Occipital lobe (tissue), 2 donors: Measurements from ENCODE around the gene ACSL1. TPM values are rescaled to one million over a fixed set of nuclear protein-coding genes. Genes with fewer than 3 reads are reported as not detected.
"Not testable (repeated sequence)": the region's sequence is repeated elsewhere in the genome, so short reads cannot be mapped to it uniquely, and the experiment has no call there.

Source experiments
- DNase-seq: peaks from one replicate; lab custom pipeline; 2025; lab: John Stamatoyannopoulos, UW
- total RNA-seq: library from RNA; depleted of rRNA; stranded (reverse); fragments of >200 nt; gene quantifications from one replicate; pipeline ENCODE4 v1.2.3, GENCODE V29; 2014

The ACSL1 gene
- total RNA-seq, 1 donor from 2014 or later = 31.4 TPM

DNA sequence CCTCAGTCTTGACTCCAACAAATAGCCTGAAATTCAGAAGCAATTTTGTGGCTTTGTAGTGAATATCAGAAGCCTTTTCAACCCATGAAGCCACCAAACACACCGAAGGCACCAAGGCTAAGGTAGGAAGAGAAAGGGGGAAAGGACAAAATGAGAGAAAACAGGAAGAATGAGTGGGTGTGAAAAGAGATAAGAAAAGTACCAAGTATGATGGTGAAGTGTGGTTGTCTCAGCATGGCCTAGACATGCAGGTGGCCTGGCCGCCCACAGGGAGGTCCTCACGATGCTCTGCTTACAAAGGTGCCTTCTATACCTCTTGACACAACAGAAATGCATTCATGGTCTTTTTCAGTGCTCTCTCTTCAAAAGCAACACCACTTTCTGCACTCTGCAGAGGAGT is 34.9 kb downstream of the ACSL1 start:
- no peak for DNase-seq

DNA sequence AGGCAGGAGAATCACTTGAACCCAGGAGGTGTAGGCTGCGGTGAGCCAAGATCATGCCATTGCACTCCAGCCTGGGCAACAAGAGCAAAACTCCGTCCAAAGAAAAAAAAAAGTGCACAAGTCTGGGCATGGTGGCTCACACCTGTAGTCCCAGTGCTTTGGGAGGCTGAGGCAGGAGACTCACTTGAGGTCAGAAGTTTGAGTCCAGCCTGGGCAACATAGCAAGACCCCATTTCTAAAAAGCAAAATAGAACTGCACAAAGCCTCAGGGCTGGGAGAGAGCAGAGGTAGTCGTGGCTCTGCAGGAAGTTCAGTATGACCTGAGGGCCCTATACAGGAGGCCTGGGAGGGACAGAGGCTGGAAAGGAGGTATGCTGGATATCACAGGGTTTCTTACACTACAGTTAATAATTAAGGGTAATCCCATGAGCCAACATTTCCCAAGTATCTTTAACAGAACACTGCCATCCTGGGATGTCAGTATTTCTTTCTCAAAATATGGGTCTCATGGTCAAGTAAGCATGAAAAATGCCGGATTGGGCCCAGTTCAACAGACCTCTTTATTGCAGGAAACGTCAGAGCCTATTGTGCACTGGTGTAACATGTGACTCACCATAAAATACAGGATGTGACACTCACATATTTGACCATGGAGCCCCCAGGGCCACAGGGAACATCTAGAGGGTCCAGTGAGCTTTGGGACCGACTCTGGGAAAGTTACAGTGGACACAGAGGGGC is 37.8 kb downstream of the ACSL1 start:
- DNase-seq = no peak

DNA sequence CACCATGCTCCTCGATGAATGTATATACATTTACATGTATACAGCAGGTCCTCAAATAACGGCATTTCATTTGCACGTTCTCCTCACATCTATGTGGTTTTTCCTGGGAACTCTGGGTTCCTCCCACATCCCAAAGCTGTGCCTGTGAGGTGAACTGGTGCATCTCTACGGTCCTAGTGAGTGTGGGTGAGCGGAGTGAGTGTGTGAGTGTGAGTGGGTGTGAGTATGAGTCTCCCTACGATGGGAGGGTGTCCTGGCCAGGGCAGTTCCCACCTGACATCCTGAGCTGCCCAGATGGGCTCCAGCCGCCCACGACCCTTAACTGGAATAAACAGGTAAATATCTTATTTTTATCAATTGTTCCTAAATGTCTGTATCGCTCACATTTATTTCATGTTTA is 40.0 kb downstream of the ACSL1 start:
- no peak for DNase-seq

DNA sequence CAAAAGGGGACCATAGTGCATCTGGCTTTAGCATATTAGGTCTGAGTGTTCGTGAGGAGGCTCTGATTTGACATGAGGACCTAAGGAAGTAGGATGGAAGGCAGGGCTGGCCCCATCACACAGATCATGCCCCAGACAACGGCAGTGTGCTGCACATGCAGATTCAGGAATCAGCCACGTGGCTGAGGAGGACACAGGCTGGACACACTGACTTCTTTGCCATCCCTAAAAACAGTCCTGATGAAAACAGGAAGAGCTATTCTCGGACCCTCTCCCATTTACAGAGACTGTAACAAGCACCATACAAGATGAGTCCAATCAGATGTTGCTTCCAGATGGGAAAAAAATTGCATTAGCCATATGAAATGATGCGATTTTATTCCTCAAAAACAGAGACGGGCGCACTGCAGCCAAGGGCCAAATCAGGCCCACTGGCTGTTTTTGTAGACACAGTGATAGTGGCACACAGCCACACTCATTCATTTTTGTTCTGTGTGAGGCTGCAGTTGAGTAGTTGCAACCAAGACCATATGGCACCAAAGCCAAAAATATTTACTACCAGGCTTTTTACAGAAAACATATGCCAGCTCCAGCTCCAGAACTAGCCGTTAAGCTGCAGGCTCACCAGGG is 41.0 kb downstream of the ACSL1 start:
- DNase-seq = no peak

DNA sequence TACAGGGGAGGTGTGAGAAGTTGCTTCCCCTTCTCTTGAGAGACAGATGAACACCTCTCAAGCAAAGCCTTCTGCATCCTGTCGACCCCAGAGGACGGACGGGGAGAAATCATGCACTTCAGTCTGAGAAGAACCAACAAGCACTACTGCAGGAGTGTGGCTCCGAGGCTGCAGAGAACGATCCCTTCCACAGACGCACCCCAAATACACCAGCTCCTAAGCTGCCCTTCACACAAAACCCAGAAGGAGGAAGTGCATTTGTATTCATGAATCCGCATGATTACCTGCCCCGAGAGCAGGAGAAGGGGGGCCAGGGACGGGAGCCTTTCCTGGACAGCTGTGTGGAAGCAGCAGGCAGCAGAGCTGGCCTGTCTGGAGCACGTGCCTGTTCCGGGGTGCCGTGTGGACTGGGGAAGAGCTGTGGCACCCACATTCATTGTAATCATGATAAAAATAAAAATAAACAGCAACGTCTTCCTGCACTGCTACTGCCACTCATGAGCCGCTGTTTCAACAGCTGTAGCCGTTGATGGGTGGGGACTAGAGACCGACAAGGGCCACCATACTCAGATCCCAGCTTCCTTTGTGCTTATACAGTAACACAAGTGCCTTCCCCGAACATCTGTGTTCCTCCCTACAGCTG is 42.9 kb downstream of the ACSL1 start:
- no peak for DNase-seq

DNA sequence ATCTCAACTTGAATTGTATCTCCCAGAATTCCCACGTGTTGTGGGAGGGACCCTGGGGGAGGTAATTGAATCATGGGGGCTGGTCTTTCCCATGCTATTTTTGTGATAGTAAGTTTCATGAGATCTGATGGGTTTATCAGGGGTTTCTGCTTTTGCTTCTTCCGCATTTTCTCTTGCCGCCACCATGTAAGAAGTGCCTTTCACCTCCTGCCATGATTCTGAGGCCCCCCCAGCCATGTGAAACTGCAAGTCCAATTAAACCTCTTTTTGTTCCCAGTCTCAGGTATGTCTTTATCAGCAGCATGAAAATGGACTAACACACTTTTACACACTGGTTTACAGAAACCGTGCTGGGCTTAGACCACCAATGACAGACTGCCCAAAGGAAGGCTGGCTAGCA is 46.6 kb downstream of the ACSL1 start:
- DNase-seq = not testable (repeated sequence)

DNA sequence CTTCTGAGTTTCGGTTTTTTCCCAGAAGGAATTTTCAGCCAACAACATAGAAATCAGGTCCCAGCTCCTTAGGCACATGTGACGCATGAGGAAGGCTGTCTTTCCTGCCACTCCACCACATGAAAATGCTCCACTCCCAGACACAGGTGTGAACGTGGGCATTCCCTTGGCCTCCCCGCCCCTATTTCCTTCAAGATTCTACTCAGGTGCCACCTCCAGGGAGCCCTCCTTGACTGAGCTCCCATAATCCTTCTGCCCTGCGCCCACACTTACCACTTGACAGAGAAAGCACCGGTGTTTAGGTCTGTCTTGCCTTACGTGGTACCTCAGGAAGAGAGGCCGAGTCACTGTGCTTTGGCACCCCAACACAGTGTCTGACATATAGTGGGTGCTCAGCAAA is 47.4 kb downstream of the ACSL1 start:
- no peak for DNase-seq

DNA sequence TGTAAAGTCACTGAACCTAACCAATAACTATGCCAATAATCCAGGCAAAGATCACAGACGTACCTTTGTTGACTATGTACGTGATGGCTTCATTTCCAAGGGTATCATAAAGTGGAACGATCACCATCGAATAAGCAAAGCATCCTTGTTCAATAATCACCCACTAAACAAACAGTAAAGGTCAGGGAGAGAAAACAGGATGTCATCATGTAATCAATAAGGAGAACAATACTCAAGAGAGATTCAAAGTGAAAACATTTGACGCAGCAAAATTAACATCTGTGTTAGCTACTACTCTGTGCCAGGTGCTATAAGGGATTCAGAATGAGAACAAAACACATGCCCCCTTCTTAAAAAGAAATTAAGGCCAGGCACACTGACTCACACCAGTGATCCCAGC is 48.9 kb downstream of the ACSL1 start:
- DNase-seq = no peak

DNA sequence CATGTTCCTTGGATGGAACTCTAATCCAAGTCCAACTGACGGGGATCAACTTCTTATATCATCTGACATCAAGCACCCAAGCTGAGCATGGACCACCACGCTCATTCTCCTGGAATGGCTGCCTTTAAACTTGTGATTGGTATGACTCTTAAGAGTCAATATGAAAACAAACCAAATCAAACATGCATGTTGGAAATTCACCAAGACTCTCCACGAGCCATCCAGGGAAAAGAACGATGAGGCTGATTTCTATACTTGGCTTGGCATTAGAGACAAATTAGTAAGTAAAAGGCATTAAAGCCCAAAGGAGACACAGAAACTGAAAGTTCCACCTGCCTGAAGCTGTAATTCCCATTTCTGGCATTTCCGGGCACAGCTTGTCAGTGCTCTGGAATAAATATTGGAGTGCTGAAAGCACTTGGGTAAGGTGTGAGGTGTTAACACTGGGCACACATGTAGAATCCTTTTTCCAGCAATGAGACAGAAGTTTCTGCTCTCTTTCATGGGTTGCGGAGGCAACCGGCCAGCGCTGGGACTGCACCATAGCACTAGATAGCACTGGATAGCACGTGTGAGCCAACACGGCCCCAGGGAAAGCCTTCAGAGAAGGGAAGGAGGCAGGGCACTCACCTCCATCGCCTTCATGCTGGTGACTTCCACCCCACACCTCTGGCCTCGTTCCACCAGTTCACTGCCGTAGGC is 49.8 kb downstream of the ACSL1 start:
- no peak for DNase-seq

DNA sequence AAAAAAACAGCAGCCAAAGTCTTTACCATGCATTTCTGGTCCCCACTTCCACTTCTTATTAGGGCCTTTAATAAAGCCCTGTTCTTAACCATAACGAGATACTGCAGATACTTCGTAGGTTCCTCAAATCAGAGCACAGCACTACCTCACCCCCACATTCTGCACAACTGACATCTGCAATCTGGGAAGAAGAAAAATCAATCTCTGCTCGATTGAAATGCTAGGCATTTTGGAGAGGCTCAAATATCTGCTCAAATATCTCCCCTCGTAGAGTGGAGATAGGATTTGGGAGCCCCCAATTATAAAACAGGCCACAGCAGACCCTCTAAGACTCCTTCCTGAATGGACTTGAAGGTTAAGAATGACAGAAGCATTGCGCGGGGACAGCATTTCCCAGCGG is 51.6 kb downstream of the ACSL1 start:
- DNase-seq = no peak

DNA sequence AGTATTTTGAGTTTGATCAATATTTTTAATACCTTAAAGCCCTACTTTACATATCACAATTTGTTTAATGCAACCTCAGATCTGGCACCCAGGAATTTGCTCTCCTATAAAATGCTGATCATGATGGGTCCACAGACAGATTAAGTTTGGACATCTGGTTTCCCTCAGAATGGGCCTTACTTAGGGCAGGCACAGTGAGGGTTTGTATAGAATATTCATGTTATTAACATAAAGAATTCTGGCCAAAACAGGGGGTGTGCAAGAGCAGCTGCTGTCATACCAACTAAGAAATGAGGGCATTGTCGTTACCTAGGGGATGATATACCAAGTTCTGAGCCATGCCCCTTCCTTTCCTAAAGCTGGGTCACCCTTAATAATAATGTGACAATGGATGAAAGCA is 54.4 kb downstream of the ACSL1 start:
- no peak for DNase-seq

DNA sequence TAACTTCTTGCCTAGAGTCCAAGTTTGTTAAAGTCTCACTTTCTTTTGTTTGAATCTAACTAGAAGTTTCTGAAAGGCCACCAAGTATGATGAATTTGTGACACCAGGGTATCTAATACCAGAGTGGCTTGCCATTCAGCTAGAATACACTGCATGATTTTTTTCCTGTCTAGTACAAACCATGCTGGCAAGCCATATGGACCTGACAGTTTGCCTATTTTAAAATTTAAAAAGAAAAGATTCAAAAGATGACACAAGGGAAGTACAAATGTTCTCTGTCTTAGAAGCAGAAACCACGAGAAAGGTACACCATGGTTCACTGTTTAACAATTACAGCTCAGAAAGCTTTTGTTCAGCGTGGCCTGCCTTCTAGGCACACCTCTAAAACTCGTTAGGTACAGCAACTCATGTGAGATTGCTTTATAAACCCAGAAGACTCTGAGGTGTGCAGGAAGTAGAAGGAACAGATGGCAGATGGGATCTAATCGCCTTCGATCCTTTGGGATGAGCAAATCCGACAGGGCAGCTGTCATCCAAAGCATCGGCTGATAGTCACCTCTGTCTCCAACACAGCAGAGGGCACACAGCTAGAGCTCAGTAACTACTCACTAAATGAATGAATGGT is 56.5 kb downstream of the ACSL1 start:
- no peak for DNase-seq

DNA sequence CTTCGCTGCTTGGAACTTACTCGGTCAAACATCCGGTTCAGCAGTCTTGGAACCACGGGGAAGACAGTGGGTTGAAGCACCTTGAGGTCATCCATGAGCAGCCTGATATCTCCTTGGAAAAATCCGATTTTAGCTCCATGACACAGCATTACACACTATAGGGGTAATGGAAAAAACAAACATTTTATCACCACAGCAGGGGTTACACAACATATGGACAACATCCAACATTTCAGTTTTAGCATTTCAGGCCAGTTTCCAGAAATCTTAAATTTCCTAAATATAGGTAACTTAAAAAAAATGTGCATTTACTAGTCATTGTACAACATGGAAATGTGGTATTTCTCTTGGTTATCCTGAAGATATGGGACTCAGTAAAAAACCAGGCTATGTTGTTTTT is 57.5 kb downstream of the ACSL1 start:
- DNase-seq = no peak

DNA sequence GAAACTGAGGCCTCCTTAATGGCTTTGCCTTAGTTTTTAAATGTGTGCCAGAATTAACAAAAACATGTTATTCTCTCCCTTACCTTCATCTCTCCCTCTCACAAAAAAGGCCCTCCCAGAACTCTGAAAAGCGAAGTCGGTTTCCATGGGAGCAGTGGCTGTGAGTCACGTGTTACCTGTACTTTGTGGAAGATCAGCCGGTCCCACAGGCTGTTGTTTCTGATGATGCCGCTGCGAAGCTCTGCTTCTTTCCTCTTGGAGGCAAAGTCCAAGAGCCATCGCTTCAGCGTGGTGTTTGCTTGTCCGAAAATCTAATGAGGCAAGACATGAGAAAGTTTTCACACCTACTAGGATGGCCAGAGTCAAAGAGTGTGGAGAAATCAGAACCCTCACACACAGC is 59.3 kb downstream of the ACSL1 start:
- DNase-seq = no peak

DNA sequence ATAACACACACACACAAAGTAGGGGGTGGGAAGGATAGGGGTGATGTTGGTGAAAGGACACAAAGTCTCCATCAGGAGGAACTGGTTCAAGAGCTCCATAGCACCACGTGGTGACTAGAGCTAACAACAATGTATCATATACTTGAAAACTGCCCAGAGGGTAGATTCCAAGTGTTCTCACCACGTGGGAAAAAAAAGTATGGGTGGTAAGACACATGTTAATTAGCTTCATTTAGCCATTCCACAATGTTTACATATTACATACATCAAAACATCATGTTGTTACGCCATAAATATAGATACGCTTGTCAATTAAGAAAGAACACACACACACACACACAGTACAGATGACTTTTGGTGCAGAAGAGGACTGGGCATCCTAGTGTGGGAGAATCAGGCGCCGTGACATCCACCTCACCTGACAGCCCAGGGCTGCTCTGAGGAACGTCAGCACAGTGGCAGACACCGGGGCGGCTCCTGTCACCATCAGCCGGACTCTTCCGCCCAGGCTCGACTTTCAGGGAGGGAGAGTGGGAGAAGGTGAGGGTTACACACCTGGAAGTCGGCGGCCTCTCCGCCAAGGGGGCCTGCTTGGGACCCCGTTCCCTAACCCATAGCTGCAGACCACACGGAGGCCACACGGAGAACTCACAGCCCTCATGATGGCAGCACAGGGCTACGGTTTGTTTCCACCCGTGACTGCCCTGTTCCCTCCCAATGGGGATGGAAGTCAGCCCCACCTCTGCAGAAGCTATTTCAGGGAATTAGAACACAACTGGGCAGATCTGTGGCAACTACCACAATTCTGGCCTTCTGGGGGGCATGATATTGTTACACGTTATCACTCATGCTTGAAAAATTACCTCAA is 60.1 kb downstream of the ACSL1 start:
- no peak for DNase-seq

DNA sequence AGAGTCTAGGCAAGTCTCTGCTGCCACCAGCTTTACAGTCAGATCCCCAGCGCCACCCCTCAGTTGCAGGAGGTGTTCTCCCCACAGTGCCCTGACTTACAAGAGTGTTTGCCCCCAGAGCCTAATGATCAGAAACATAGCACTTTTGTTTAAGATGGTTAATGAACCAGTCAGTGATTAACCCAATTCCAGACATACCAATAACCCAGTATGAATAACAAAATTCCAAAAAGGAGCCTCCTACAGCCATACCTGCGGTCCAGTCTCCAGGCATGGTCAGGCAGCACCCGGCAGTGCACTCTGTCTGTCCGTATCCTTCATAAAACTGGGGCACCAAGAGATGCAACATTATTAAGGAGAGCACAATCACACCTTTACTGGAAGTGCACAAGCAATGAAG is 61.2 kb downstream of the ACSL1 start:
- no peak for DNase-seq

DNA sequence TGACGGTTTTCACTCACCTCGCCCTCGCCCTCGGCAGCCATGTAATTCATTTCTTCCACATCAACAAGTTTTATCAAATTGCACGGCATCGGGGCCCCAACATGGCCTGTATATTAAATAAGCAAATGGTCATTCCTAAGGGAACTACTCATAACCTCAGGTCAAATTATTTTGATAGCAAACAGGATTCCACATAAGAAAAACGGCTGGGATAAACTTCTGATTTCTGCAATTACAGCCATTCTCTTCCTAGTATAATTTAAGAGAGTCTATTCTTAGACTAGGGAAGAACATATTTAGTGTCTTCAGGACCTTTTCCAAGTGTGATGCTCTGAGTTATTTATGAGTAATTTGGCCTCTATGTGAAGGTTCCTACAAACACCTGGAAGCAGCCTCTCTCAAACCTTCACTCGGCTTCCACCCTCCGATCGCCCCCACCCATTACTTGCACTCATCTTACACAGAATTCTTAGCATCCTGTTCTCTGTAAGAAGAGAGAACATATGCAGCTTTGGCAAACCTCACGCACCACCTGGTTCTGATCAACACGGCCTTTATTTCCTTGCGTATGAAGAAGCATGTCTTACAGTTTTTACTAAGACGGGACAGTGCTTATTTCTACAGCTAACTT is 62.5 kb downstream of the ACSL1 start:
- no peak for DNase-seq

DNA sequence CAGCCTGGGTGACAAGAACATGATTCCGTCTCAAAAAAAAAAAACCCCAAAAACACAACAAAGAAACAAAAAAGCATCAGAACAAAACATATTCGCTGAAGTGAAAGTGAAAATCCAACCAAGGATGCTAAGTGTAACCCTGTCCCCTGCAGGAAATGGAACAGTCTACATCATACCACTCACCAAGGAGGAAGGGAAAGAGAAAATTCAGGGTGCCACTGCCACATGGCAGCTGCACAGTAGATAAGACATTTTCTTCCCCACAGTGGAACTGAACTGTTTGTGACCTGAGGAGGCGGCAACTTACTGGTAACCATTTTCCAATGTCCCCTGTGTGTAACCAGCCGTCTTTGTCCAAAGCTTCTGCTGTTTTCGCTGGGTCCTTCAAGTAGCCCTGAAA is 63.7 kb downstream of the ACSL1 start:
- DNase-seq = no peak

DNA sequence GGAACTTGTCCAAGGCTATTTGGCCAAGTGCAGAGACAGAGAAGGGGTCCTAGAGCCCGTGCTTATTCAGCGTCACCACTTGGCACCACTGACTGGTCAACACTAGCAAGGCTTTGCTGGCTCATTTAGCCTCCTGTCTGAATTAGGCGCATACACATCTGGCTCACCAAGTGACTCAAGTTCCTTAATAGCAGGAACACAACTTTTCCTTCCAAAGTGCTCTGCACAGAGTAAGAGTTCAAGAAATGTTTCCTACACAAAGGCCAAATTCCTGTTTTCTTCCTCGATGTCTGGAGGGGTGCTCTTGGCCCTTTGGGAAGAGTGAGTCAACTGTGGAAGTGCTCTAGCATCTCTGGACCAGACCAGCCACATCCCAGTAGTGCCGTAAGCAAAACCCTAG is 65.1 kb downstream of the ACSL1 start:
- no peak for DNase-seq

DNA sequence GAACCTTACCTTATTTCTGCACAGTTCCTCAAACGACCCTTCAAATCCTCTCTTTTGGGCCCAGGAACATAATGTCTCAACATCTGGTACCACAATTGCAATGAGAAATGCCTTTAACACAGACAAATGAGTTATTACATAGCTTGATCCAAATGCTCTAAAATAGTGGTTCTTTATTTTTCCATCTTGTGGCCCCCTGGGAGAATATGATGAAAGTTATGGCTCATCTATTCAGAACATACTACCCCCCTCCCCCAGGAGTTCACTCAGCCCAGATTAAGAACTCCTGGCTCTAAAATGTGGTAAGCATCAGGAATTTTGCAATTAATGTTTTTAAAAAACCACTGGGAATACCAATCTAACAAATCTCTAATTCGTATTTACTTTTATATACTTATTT is 68.0 kb downstream of the ACSL1 start:
- no peak for DNase-seq
